Measurements from ENCODE around the gene PSPN. TPM values are rescaled to one million over a fixed set of nuclear protein-coding genes. Genes with fewer than 3 reads are reported as not detected.

The PSPN gene, protein sequence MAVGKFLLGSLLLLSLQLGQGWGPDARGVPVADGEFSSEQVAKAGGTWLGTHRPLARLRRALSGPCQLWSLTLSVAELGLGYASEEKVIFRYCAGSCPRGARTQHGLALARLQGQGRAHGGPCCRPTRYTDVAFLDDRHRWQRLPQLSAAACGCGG
- 1 to 10 TPM; 1.9 to 2.8 TPM for total RNA-seq

GRCh38 chr19:6375411-6376010 is at the start of gene PSPN:
Gene PSPN, minus strand, starts transcription at chr19:6375933. Its CDS starts 84 bp downstream, at chr19:6375849.
- Mint-ChIP-seq H3K4me3 (peak within 1 kb of the TSS; percentile 16), H3K27ac (no peak within 1 kb of the TSS), H3K4me1 (peaks cover 4% of the 10 kb centered on the region), H3K27me3 (no peaks in the 10 kb centered on the region), H3K9me3 (no peaks in the 10 kb centered on the region), H3K36me3 (ENCODE audit: low read depth) (peaks cover 23% of the 10 kb centered on the region)
- ATAC-seq (replicated peaks), result no peak

- Mint-ChIP-seq H3K27ac (peak overlapping the region; percentile 77), H3K4me3 (peak overlapping the region; percentile 71), H3K9me3 (no peaks in the 10 kb centered on the region), H3K27me3 (no peaks in the 10 kb centered on the region), H3K4me1 (peaks cover 8% of the 10 kb centered on the region), H3K36me3 (ENCODE audit: low read depth) (peaks cover 39% of the 10 kb centered on the region)
- ATAC-seq (replicated peaks), result peak; percentile 91
Observed at GRCh38 chr19:6424939-6425731, 49.4 kb upstream of the PSPN start.

DNA sequence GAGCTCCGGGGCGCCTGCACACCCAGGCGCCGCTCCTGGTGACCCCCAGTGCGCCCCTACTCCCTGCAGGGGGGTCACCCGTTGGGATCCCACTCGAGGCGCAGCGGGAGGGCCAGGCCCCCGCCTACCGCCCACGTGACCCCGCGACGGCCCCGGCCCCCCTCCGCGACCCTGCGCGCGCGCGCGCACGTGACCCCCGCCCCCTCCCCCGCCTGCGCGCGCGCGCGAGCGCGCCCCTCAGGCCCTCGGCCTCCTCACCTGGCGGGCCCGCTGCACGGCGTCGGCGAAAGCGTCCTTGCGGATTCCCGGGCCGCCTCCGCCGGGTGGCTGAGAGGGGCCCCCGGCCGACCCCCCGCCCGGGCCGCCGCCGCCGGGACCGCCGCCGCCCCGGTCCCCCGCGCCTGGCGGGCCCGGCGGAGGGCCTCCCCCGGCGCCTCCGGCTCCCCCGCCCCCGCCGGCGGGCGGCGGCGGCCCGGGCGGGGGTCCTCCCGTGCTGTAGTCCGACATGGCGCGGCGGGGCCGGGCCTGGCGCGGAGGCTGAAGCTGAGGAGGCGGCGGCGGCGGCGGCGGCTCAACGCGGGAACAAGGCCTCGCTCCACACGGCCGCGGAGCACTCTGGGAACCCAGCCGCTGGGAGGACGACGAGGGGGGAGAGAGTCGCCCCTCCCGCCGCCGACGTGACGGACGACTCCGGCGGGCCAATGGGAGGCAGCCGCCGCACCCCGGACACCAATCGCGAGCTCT is 48.6 kb upstream of the PSPN start, which contains the start of gene KHSRP:
Gene KHSRP, minus strand, starts transcription at position 617 of the 744 bp plus-strand sequence. Its CDS starts 110 bp downstream, at position 507.
- Mint-ChIP-seq H3K9me3 (no peaks in the 10 kb centered on the region), H3K4me1 (peaks cover 8% of the 10 kb centered on the region), H3K27ac (peak within 1 kb of the TSS; percentile 87), H3K36me3 (ENCODE audit: low read depth) (peaks cover 46% of the 10 kb centered on the region), H3K4me3 (peak within 1 kb of the TSS; percentile 87), H3K27me3 (no peaks in the 10 kb centered on the region)
- ATAC-seq (replicated peaks), result no peak

DNA sequence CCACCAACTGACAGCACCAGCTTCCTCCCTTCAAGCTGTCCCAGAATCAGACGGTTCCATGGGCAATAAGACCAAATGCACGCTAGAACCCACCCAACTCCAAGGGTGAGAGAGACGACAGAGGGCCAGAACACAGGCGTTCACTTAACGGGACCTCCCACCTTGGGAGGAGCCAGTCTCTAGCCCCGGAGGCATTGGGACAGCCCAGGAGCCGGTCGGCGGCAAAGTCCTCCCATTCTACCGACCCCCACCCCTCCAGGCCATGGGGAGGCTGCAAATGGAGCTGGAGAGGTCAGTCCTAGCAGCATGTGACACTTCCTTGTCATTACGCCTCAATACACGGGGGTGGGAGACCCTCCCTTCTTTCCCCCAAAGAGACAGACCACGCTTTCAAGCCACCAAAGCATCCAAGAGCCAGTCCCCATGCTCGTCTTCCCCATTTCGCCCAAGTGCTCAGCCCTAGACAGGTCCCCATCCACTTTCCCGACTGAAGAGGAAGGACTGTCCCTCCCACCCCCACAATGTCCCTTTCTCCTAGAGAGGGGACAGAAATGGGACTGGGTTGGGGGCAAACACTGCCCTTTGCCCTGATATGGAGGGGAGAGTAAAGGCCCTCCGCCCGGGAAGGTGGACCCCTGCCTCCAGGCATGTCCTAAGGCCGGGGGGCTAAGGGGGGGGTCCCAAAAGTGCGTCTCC is 47.9 kb upstream of the PSPN start:
- H3K4me1 Mint-ChIP-seq, result peaks cover 8% of the 10 kb centered on the region
- H3K27me3 Mint-ChIP-seq, result no peaks in the 10 kb centered on the region
- no peaks in the 10 kb centered on the region for H3K9me3 Mint-ChIP-seq
- peaks cover 53% of the 10 kb centered on the region for H3K36me3 Mint-ChIP-seq (ENCODE audit: low read depth)
- H3K27ac Mint-ChIP-seq, result peak overlapping the region; percentile 87
- peak overlapping the region; percentile 87 for H3K4me3 Mint-ChIP-seq
- no peak for ATAC-seq (replicated peaks)

GRCh38 chr19:6421075-6422014 is 45.6 kb upstream of the PSPN start:
- peaks cover 8% of the 10 kb centered on the region for H3K4me1 Mint-ChIP-seq
- peak overlapping the region; percentile 43 for H3K27ac Mint-ChIP-seq
- no peaks in the 10 kb centered on the region for H3K9me3 Mint-ChIP-seq
- no peak for ATAC-seq (replicated peaks)
- H3K36me3 Mint-ChIP-seq (ENCODE audit: low read depth), result peaks cover 75% of the 10 kb centered on the region
- H3K27me3 Mint-ChIP-seq, result no peaks in the 10 kb centered on the region
- no peak overlapping the region for H3K4me3 Mint-ChIP-seq

DNA sequence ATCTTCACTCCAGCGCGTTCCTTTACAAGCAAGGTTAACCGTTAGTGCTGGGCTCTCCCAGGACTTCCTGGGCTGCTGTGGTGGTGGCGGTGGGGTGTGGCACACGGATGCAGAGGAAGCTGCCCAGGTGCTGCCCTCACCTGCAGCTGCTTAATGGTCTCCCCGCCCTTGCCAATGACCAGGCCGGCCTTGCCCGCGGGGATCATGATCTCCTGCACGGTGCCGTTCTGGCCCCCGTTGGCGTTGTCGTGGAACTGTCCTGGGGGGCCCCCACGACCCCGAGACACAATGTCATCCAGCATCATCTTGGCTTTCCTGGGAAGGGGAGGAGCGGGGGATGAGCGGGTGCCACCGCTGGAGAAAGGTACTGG is 42.8 kb upstream of the PSPN start:
- Mint-ChIP-seq H3K36me3 (ENCODE audit: low read depth) (peaks cover 98% of the 10 kb centered on the region), H3K4me1 (peaks cover 7% of the 10 kb centered on the region)

DNA sequence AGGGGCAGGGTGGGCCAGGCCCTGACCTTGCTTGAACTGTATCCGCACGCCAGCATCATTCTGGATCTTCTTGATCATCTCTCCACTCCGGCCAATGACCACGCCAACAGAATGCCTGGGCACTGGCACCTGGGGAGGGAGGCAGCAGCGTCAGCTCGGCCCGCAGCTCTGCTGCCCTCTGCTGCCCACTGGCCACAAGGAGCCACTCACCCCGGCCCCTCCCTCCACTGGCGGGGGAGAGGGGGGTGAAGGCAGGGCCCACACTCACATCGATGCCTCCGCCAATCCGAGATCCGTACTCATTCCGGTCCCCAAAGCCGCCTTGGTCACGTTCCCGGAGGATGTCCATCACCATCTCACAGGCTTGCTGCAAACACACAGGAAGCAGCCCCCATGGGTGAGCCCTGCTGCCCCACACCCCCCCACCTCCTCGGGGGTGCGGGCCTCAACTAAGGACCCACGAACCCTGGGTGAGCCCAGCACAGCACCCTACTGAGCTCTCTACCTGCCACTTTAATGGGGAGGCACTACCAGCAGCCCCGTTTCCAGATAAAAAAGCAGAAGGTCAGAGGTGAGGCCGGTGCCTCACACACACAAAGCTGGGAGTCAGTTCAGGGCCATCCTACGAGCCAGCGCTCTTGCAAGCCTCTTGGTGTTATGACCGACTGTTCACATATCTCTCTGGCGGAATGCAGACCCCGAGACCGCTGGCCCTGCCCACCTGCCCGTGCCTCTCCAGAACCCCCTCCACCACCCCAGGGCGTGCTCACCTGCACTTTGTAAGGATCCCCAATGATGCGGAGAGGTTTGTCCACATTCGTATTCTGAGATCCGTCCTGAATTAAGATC is 42.2 kb upstream of the PSPN start:
- H3K4me3 Mint-ChIP-seq, result no peak overlapping the region
- ATAC-seq (replicated peaks), result no peak
- H3K4me1 Mint-ChIP-seq, result peaks cover 1% of the 10 kb centered on the region
- peaks cover 98% of the 10 kb centered on the region for H3K36me3 Mint-ChIP-seq (ENCODE audit: low read depth)
- no peak overlapping the region for H3K27ac Mint-ChIP-seq
- H3K27me3 Mint-ChIP-seq, result no peaks in the 10 kb centered on the region
- no peaks in the 10 kb centered on the region for H3K9me3 Mint-ChIP-seq

More for the DNA sequence above, 42.8 kb upstream of the PSPN start:
- no peak for ATAC-seq (replicated peaks)
- H3K27me3 Mint-ChIP-seq, result no peaks in the 10 kb centered on the region
- no peak overlapping the region for H3K27ac Mint-ChIP-seq
- H3K4me3 Mint-ChIP-seq, result no peak overlapping the region
- H3K9me3 Mint-ChIP-seq, result no peaks in the 10 kb centered on the region

DNA sequence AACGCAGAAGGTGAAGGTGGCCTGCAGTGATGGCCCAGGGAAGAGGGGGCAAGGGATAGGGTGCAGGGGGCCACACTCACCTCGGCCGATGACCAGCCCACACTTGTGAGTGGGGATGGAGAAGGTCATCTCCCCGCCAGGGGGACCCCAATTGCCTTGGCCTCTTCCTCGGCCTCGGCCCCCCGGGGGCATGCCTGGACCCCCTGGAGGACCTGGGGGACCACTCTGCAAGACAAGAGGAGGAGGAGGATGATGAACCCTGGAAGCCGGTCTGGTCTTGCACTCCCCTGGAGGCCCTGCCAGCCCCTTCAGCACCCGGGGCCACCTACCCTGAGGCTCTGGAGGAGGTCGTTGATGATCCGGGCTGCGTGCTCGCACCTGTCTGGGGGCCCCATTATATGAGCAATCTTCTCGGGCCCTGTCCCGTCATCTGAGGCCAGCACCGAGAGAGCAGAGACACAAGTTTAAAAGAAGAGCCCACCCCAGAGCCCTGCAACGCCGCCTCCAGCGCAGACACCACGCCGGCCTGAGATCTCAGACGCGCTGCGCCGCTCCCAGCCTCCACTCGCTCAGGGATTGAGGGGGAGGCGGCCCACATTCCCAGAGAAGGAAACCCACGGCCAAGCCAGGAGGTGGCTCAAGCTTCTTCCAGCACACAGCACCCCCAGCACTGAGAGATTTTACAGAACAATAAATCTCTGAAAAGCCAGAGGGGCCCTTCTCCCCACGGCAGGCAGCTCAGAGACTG is 41.1 kb upstream of the PSPN start:
- Mint-ChIP-seq H3K4me1 (no peaks in the 10 kb centered on the region), H3K27ac (no peak overlapping the region), H3K27me3 (no peaks in the 10 kb centered on the region), H3K4me3 (no peak overlapping the region), H3K9me3 (no peaks in the 10 kb centered on the region), H3K36me3 (ENCODE audit: low read depth) (peaks cover 91% of the 10 kb centered on the region)
- no peak for ATAC-seq (replicated peaks)

GRCh38 chr19:6415591-6416190 is 40.0 kb upstream of the PSPN start:
- Mint-ChIP-seq H3K27ac (no peak overlapping the region), H3K9me3 (no peaks in the 10 kb centered on the region), H3K27me3 (no peaks in the 10 kb centered on the region), H3K4me3 (no peak overlapping the region), H3K4me1 (no peaks in the 10 kb centered on the region), H3K36me3 (ENCODE audit: low read depth) (peaks cover 79% of the 10 kb centered on the region)
- no peak for ATAC-seq (replicated peaks)

DNA sequence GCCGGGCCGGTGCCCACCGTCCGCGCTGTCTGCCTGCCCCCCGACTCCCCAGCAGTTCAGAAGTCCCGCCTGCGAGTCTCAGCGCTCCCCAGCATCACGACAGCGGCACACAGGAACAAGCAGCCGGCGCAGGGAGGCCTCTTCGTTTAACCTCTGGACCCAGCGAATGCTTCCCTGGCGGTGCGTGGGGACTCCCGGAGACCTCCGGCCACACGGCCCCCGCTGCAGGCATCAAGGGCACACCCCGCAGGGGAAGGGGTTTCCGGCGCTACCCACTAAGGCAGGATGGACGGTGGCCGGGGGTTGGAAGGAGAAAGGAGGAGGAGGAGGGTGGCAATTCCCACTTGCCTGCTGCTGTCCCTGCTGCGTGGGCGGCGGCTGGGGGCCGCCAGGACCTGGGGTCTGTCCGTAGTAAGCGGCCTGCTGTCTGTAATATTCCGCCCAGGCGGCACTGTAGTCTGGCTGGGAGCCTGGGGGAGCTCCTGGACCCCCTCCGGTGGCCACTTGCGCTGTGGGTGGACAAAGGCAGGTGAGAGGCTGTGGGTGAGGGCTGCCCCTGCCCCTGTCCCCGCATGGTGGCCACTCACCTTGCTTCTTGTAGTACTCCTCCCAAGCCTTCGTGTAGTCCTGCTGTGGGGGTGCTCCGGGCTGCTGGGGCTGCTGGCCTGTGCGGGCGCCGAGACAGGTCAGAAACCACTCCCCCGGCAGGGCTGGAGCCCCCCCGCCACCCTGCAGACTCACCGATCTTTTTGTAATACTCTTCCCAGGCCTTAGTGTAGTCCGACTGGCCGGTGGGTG is 39.3 kb upstream of the PSPN start:
- H3K36me3 Mint-ChIP-seq (ENCODE audit: low read depth), result peaks cover 72% of the 10 kb centered on the region
- H3K27me3 Mint-ChIP-seq, result no peaks in the 10 kb centered on the region
- ATAC-seq (replicated peaks), result no peak
- no peaks in the 10 kb centered on the region for H3K9me3 Mint-ChIP-seq
- no peak overlapping the region for H3K27ac Mint-ChIP-seq
- no peaks in the 10 kb centered on the region for H3K4me1 Mint-ChIP-seq
- H3K4me3 Mint-ChIP-seq, result no peak overlapping the region
